Neural cell (in vitro differentiated cells): ENCODE measurements around the gene PHLPP1. TPM values are rescaled to one million over a fixed set of nuclear protein-coding genes. Genes with fewer than 3 reads are reported as not detected.
A peak's percentile ranks its signal among the peaks of the same experiment; 100 is the strongest.

ENCODE experiments used
- H2AFZ ChIP-seq: fragments of 200-600, 300-800 bp; sonication (generic), shearing (Covaris generic); 2 replicates; pipeline ENCODE4 v1.6.0; 2014; ENCODE audit warnings: low read depth, mild to moderate bottlenecking, antibody characterized with exemption, low read length, moderate library complexity
- H3F3A ChIP-seq: fragments of 200-600 bp; shearing (Covaris generic); 2 replicates; pipeline ENCODE4 v1.6.1; 2016; ENCODE audit warnings: mild to moderate bottlenecking, moderate library complexity, mixed read lengths, antibody characterized with exemption, low read length; ENCODE audit not compliant: insufficient read depth, poor library complexity, severe bottlenecking
- H3K27ac ChIP-seq: fragments of 200-600, 300-800 bp; sonication (generic), shearing (Covaris generic); 2 replicates; pipeline ENCODE4 v1.5.1; 2014; ENCODE audit warnings: mild to moderate bottlenecking, low read length, moderate library complexity
- H3K27me3 ChIP-seq: fragments of 300-800, 200-600 bp; sonication (generic), shearing (Covaris generic); 2 replicates; pipeline ENCODE4 v1.6.0; 2014; ENCODE audit warnings: mild to moderate bottlenecking, low read depth, low read length, moderate library complexity; ENCODE audit not compliant: insufficient read depth
- H3K36me3 ChIP-seq: fragments of 300-800, 200-600 bp; sonication (generic), shearing (Covaris generic); 2 replicates; pipeline ENCODE4 v1.5.1; 2014; ENCODE audit warnings: mild to moderate bottlenecking, antibody characterized with exemption, low read length, moderate library complexity; ENCODE audit not compliant: insufficient read depth
- H3K4me2 ChIP-seq: fragments of 300-800, 200-600 bp; sonication (generic), shearing (Covaris generic); 2 replicates; pipeline ENCODE4 v1.6.0; 2014; ENCODE audit warnings: mild to moderate bottlenecking, low read length
- H3K4me3 ChIP-seq: fragments of 300-800, 200-600 bp; sonication (generic), shearing (Covaris generic); 2 replicates; pipeline ENCODE4 v1.5.1; 2014; ENCODE audit warnings: mild to moderate bottlenecking, low read length, moderate library complexity
- H3K79me2 ChIP-seq: fragments of 200-600 bp; shearing (Covaris generic); replicated peaks from 2 replicates; pipeline ENCODE4 v1.6.0; 2014; ENCODE audit warnings: mild to moderate bottlenecking, low read length, moderate library complexity; ENCODE audit not compliant: insufficient read depth
- H3K9ac ChIP-seq: fragments of 300-800, 200-600 bp; sonication (generic), shearing (Covaris generic); 2 replicates; pipeline ENCODE4 v1.6.1; 2016; ENCODE audit warnings: mild to moderate bottlenecking, low read length, mixed read lengths
- H3K9me2 ChIP-seq: fragments of 200-600 bp; shearing (Covaris generic); 2 replicates; pipeline ENCODE4 v1.6.1; 2016; ENCODE audit warnings: mild to moderate bottlenecking, low read length, mixed read lengths; ENCODE audit not compliant: insufficient read depth
- H3K9me3 ChIP-seq: fragments of 200-600, 300-800 bp; sonication (generic), shearing (Covaris generic); 2 replicates; pipeline ENCODE4 v1.6.1; 2016; ENCODE audit warnings: mild to moderate bottlenecking, mixed run types, low read length, moderate library complexity, mixed read lengths
- H4K20me1 ChIP-seq: fragments of 200-600 bp; shearing (Covaris generic); 2 replicates; pipeline ENCODE4 v1.6.1; 2016; ENCODE audit warnings: mild to moderate bottlenecking, mixed run types; ENCODE audit not compliant: insufficient read depth
- EP300 ChIP-seq: fragments of 450-650 bp; conservative IDR thresholded peaks from 2 replicates; pipeline ENCODE4 v1.6.1; 2014; ENCODE audit warnings: antibody characterized with exemption, mild to moderate bottlenecking, moderate library complexity; ENCODE audit not compliant: poor library complexity, severe bottlenecking
- EZH2 ChIP-seq: fragments of 200-600, 300-800 bp; shearing (Covaris generic), sonication (generic); IDR thresholded peaks from 2 replicates; pipeline ENCODE4 v1.6.1; 2014; ENCODE audit warnings: antibody characterized with exemption, low read length, borderline replicate concordance, mild to moderate bottlenecking; ENCODE audit not compliant: insufficient read depth, poor library complexity, severe bottlenecking
- MXI1 ChIP-seq: fragments of 450-650 bp; conservative IDR thresholded peaks from 2 replicates; pipeline ENCODE4 v1.6.1; 2014; ENCODE audit warnings: antibody characterized with exemption, mild to moderate bottlenecking; ENCODE audit not compliant: poor library complexity, severe bottlenecking
- POLR2AphosphoS5 ChIP-seq: IDR thresholded peaks from 2 replicates; pipeline ENCODE4 v1.6.1; 2012
- RAD21 ChIP-seq: fragments of 450-650 bp; conservative IDR thresholded peaks from 2 replicates; pipeline ENCODE4 v1.6.1; 2014; ENCODE audit warnings: antibody characterized with exemption, mild to moderate bottlenecking, moderate library complexity
- SMC3 ChIP-seq: fragments of 450-650 bp; conservative IDR thresholded peaks from 2 replicates; pipeline ENCODE4 v1.6.1; 2014; ENCODE audit warnings: antibody characterized with exemption, mild to moderate bottlenecking, moderate library complexity; ENCODE audit not compliant: poor library complexity
- TAF1 ChIP-seq: IDR thresholded peaks from 2 replicates; pipeline ENCODE4 v1.6.1; 2012; ENCODE audit warnings: low read depth
- polyA plus RNA-seq: library from polyadenylated mRNA; depleted of rRNA; stranded (reverse); fragments of >200 nt; gene quantifications from 2 replicates; pipeline ENCODE4 v1.2.3, GENCODE V29; 2014
- TF ChIP-seq, protein P1 (sequence below): IDR thresholded peaks from 2 replicates; pipeline ENCODE4 v1.6.1; 2012; ENCODE audit warnings: borderline replicate concordance
- TF ChIP-seq, protein P2 (sequence below): fragments of 450-650 bp; IDR thresholded peaks from 2 replicates; pipeline ENCODE4 v1.5.1; 2014; ENCODE audit warnings: antibody characterized with exemption, mild to moderate bottlenecking, moderate library complexity; ENCODE audit not compliant: poor library complexity, severe bottlenecking

PHLPP1 gene
- polyA plus RNA-seq, 1 donor from 2014 or later, result 4.5 TPM

DNA sequence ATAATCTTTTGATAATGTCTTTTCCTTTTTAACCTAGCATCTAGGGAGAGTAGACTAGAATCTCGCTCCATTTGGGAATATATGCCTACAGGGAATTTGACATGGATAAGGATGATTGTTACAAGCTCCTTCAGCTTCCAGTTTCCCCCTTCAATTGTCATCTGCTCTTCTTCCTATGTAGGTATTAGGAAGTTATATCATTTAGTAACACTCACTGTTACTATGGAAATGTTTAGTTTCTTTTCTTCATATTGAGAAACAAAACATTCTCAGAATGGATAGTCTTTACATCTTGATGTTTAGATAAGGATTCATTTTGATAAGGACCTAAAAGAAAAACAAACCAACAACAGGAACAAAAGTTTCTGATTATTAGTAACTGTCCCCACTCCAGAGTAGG, 127.6 kb downstream of the PHLPP1 start:
- Histone ChIP-seq H3K79me2 (no peaks in the 10 kb centered on the region), H3K4me2 (no peak overlapping the region), H2AFZ (no peak overlapping the region), H3K27me3 (no peaks in the 10 kb centered on the region), H3K36me3 (no peaks in the 10 kb centered on the region), H3F3A (peaks cover 4% of the 10 kb centered on the region), H3K9me3 (no peaks in the 10 kb centered on the region), H3K27ac (no peak overlapping the region), H3K9ac (no peak overlapping the region), H3K9me2 (no peaks in the 10 kb centered on the region), H4K20me1 (no peaks in the 10 kb centered on the region), H3K4me3 (no peak overlapping the region)
- no peak for TF ChIP-seq RAD21
- TF ChIP-seq, protein P1, sequence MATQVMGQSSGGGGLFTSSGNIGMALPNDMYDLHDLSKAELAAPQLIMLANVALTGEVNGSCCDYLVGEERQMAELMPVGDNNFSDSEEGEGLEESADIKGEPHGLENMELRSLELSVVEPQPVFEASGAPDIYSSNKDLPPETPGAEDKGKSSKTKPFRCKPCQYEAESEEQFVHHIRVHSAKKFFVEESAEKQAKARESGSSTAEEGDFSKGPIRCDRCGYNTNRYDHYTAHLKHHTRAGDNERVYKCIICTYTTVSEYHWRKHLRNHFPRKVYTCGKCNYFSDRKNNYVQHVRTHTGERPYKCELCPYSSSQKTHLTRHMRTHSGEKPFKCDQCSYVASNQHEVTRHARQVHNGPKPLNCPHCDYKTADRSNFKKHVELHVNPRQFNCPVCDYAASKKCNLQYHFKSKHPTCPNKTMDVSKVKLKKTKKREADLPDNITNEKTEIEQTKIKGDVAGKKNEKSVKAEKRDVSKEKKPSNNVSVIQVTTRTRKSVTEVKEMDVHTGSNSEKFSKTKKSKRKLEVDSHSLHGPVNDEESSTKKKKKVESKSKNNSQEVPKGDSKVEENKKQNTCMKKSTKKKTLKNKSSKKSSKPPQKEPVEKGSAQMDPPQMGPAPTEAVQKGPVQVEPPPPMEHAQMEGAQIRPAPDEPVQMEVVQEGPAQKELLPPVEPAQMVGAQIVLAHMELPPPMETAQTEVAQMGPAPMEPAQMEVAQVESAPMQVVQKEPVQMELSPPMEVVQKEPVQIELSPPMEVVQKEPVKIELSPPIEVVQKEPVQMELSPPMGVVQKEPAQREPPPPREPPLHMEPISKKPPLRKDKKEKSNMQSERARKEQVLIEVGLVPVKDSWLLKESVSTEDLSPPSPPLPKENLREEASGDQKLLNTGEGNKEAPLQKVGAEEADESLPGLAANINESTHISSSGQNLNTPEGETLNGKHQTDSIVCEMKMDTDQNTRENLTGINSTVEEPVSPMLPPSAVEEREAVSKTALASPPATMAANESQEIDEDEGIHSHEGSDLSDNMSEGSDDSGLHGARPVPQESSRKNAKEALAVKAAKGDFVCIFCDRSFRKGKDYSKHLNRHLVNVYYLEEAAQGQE, result no peak
- TF ChIP-seq TAF1, result no peak
- no peak for TF ChIP-seq EP300
- TF ChIP-seq EZH2, result no peak
- no peak for TF ChIP-seq POLR2AphosphoS5
- no peak for TF ChIP-seq MXI1
- TF ChIP-seq SMC3, result no peak
- TF ChIP-seq, protein P2, sequence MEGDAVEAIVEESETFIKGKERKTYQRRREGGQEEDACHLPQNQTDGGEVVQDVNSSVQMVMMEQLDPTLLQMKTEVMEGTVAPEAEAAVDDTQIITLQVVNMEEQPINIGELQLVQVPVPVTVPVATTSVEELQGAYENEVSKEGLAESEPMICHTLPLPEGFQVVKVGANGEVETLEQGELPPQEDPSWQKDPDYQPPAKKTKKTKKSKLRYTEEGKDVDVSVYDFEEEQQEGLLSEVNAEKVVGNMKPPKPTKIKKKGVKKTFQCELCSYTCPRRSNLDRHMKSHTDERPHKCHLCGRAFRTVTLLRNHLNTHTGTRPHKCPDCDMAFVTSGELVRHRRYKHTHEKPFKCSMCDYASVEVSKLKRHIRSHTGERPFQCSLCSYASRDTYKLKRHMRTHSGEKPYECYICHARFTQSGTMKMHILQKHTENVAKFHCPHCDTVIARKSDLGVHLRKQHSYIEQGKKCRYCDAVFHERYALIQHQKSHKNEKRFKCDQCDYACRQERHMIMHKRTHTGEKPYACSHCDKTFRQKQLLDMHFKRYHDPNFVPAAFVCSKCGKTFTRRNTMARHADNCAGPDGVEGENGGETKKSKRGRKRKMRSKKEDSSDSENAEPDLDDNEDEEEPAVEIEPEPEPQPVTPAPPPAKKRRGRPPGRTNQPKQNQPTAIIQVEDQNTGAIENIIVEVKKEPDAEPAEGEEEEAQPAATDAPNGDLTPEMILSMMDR, result no peak

GRCh38 chr18:62844850-62845643, 129.7 kb downstream of the PHLPP1 start:
- Histone ChIP-seq H3K4me3 (peak overlapping the region; percentile 27), H3K79me2 (no peaks in the 10 kb centered on the region), H3F3A (peaks cover 4% of the 10 kb centered on the region), H3K27me3 (no peaks in the 10 kb centered on the region), H3K27ac (no peak overlapping the region), H3K4me2 (no peak overlapping the region), H2AFZ (no peak overlapping the region), H4K20me1 (no peaks in the 10 kb centered on the region), H3K9me3 (no peaks in the 10 kb centered on the region), H3K9ac (no peak overlapping the region), H3K36me3 (no peaks in the 10 kb centered on the region), H3K9me2 (no peaks in the 10 kb centered on the region)
- TF ChIP-seq, protein P2, result no peak
- TF ChIP-seq POLR2AphosphoS5, result peak; percentile 81
- TF ChIP-seq EP300, result peak; percentile 93
